Kidney tubule cell (primary cell): ENCODE results near the gene MIEN1.
"Not testable (repeated sequence)": the region's sequence is repeated elsewhere in the genome, so short reads cannot be mapped to it uniquely, and the experiment has no call there.

ENCODE experiments used
- DNase-seq: peaks from one replicate; pipeline ENCODE4 v3.0.0-alpha.2; 2018; ENCODE audit warnings: low spot score

MIEN1 gene

GRCh38 chr17:39699157-39699817, 31.0 kb downstream of the MIEN1 start:
- not testable (repeated sequence) for DNase-seq

- no peak for DNase-seq
Observed at GRCh38 chr17:39697961-39698360, 32.4 kb downstream of the MIEN1 start.

- no peak for DNase-seq
Observed at GRCh38 chr17:39696731-39697130, 33.6 kb downstream of the MIEN1 start.

- peak; percentile 65 for DNase-seq
Observed at GRCh38 chr17:39695089-39695474, 35.2 kb downstream of the MIEN1 start.

- no peak for DNase-seq
Observed at GRCh38 chr17:39694593-39694992, 35.7 kb downstream of the MIEN1 start.

GRCh38 chr17:39688945-39689344, 41.4 kb downstream of the MIEN1 start:
- no peak for DNase-seq

- DNase-seq = peak; percentile 27
Observed at GRCh38 chr17:39688475-39688835, 41.9 kb downstream of the MIEN1 start.

- DNase-seq = peak; percentile 94
Observed at GRCh38 chr17:39687546-39688474, 42.5 kb downstream of the MIEN1 start, which contains the start of gene PGAP3. PGAP3 (minus strand) TSS chr17:39688057; CDS start chr17:39688014, 43 bp downstream.

GRCh38 chr17:39687101-39687545, 43.2 kb downstream of the MIEN1 start:
- DNase-seq = no peak

- DNase-seq = no peak
Observed at GRCh38 chr17:39684369-39685192, 45.8 kb downstream of the MIEN1 start.

GRCh38 chr17:39683295-39683939, 46.9 kb downstream of the MIEN1 start:
- DNase-seq = no peak

- no peak for DNase-seq
Observed at GRCh38 chr17:39679521-39680192, 50.7 kb downstream of the MIEN1 start.
